NCI-H1436 (cell line): ENCODE results near the gene KPTN.
A peak's percentile ranks its signal among the peaks of the same experiment; 100 is the strongest.

Experiments used
- DNase-seq: peaks from one replicate; lab custom pipeline; 2025; lab: John Stamatoyannopoulos, UW

Gene KPTN

GRCh38 chr19:47467914-47468313, 16.1 kb downstream of the KPTN start:
- no peak for DNase-seq

- DNase-seq: no peak
Observed at GRCh38 chr19:47465957-47466356, 18.1 kb downstream of the KPTN start.

- DNase-seq: no peak
Observed at GRCh38 chr19:47464675-47465419, 19.2 kb downstream of the KPTN start.

- no peak for DNase-seq
Observed at GRCh38 chr19:47461876-47462275, 22.1 kb downstream of the KPTN start.

GRCh38 chr19:47459477-47459876, 24.5 kb downstream of the KPTN start:
- DNase-seq: no peak

- no peak for DNase-seq
Observed at GRCh38 chr19:47458672-47459071, 25.3 kb downstream of the KPTN start.

GRCh38 chr19:47456721-47457474, 27.1 kb downstream of the KPTN start:
- DNase-seq: no peak

GRCh38 chr19:47450478-47450877, 33.5 kb downstream of the KPTN start:
- no peak for DNase-seq

GRCh38 chr19:47448360-47448727, 35.7 kb downstream of the KPTN start:
- no peak for DNase-seq

GRCh38 chr19:47447470-47448359, 36.3 kb downstream of the KPTN start:
- peak; percentile 66 for DNase-seq

- DNase-seq: peak; percentile 56
Observed at GRCh38 chr19:47446534-47447469, 37.2 kb downstream of the KPTN start.

- DNase-seq: peak; percentile 62
Observed at GRCh38 chr19:47445937-47446402, 38.0 kb downstream of the KPTN start.

GRCh38 chr19:47445527-47445926, 38.5 kb downstream of the KPTN start:
- DNase-seq: no peak

- no peak for DNase-seq
Observed at GRCh38 chr19:47444388-47444821, 39.6 kb downstream of the KPTN start.

GRCh38 chr19:47443331-47443730, 40.7 kb downstream of the KPTN start:
- no peak for DNase-seq

- DNase-seq: no peak
Observed at GRCh38 chr19:47438793-47439220, 45.2 kb downstream of the KPTN start.

GRCh38 chr19:47437500-47437899, 46.5 kb downstream of the KPTN start:
- no peak for DNase-seq

- peak; percentile 84 for DNase-seq
Observed at GRCh38 chr19:47436712-47437401, 47.2 kb downstream of the KPTN start.

GRCh38 chr19:47435883-47436417, 48.1 kb downstream of the KPTN start:
- no peak for DNase-seq

GRCh38 chr19:47435196-47435595, 48.8 kb downstream of the KPTN start:
- no peak for DNase-seq
